Activated CD4-positive, CD25-positive, alpha-beta regulatory T cell (primary cell): ENCODE measurements around the gene KCNQ1OT1.
"Not testable (repeated sequence)": the region's sequence is repeated elsewhere in the genome, so short reads cannot be mapped to it uniquely, and the experiment has no call there.

ENCODE experiments used
- DNase-seq, 4 experiments: peaks; one replicate each; lab custom pipeline; 2025; lab: John Stamatoyannopoulos, UW

The KCNQ1OT1 gene

GRCh38 chr11:2652333-2653197 lies 47.2 kb downstream of the KCNQ1OT1 start:
- no peak for DNase-seq

GRCh38 chr11:2651826-2652271 lies 47.9 kb downstream of the KCNQ1OT1 start:
- DNase-seq, result no peak

GRCh38 chr11:2651054-2651617 lies 48.7 kb downstream of the KCNQ1OT1 start:
- no peak for DNase-seq

GRCh38 chr11:2650343-2650867 lies 49.4 kb downstream of the KCNQ1OT1 start:
- DNase-seq, result no peak

GRCh38 chr11:2649848-2650247 lies 49.9 kb downstream of the KCNQ1OT1 start:
- DNase-seq, result no peak

GRCh38 chr11:2649400-2649799 lies 50.4 kb downstream of the KCNQ1OT1 start:
- no peak for DNase-seq

- DNase-seq, result no peak
These were observed 51.8 kb downstream of the KCNQ1OT1 start for GRCh38 chr11:2647953-2648352.

- no peak for DNase-seq
These were observed 52.6 kb downstream of the KCNQ1OT1 start for GRCh38 chr11:2647167-2647566.

GRCh38 chr11:2645779-2646118 lies 54.0 kb downstream of the KCNQ1OT1 start:
- no peak for DNase-seq

GRCh38 chr11:2644844-2645778 lies 54.7 kb downstream of the KCNQ1OT1 start:
- no peak for DNase-seq

GRCh38 chr11:2643746-2644145 lies 56.0 kb downstream of the KCNQ1OT1 start:
- DNase-seq, result no peak

GRCh38 chr11:2641623-2642022 lies 58.2 kb downstream of the KCNQ1OT1 start:
- no peak for DNase-seq

GRCh38 chr11:2639763-2640162 lies 60.0 kb downstream of the KCNQ1OT1 start:
- not testable (repeated sequence) for DNase-seq

- no peak for DNase-seq
These were observed 68.6 kb downstream of the KCNQ1OT1 start for GRCh38 chr11:2631161-2631560.

GRCh38 chr11:2630679-2631078 lies 69.1 kb downstream of the KCNQ1OT1 start:
- no peak for DNase-seq

- no peak for DNase-seq
These were observed 74.6 kb downstream of the KCNQ1OT1 start for GRCh38 chr11:2625183-2625582.

GRCh38 chr11:2621894-2622293 lies 77.9 kb downstream of the KCNQ1OT1 start:
- DNase-seq, result no peak

GRCh38 chr11:2612884-2613571 lies 86.8 kb downstream of the KCNQ1OT1 start:
- DNase-seq, result no peak

GRCh38 chr11:2609345-2609744 lies 90.4 kb downstream of the KCNQ1OT1 start:
- DNase-seq, result no peak

- DNase-seq, result no peak
These were observed 100.1 kb downstream of the KCNQ1OT1 start for GRCh38 chr11:2599561-2600189.

GRCh38 chr11:2595204-2595603 lies 104.6 kb downstream of the KCNQ1OT1 start:
- DNase-seq, result no peak
